ENCODE data around the gene PLPPR5.

PLPPR5 gene

DNA sequence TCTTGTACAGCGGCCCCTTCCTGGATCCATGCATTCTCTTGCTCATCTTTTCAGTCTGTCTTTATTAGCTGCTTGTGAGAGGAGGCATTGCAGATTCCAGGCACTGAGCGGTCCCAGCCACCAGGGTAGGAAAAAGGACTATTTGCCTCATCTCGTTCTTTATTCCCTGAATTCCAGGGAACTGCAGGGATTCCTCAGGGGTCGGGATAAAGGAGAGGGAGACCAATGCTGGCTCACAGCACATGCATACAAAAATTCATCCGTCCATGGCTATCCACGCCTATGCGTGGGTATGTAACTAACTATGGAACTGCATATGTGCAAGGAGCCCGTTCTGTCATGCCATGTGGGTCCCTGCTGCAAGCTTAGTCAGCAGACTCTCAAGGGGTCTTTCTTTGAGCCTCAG, 879 bp upstream of the PLPPR5 start:
- no peak overlapping the region for H3K9ac ChIP-seq (ENCODE audit: low read length)
- no peak overlapping the region for H3K27ac ChIP-seq (ENCODE audit: low read length)
- no peak overlapping the region for H3K4me3 ChIP-seq (ENCODE audit: low read length)
- H3K4me1 ChIP-seq (ENCODE audit: low read length), result no peaks in the 10 kb centered on the region
- no peak overlapping the region for H3K4me2 ChIP-seq (ENCODE audit: low read length)
- no peak for TF ChIP-seq EZH2phosphoT487 (IDR thresholded peaks at IDR 0.05; ENCODE audit: low read depth)
- H3K79me2 ChIP-seq (ENCODE audit: low read length), result no peaks in the 10 kb centered on the region
- no peaks in the 10 kb centered on the region for H3K9me3 ChIP-seq (ENCODE audit: insufficient read depth, low read length)
- H3K36me3 ChIP-seq (replicated peaks; ENCODE audit: low read depth, low read length), result no peaks in the 10 kb centered on the region
- H4K20me1 ChIP-seq (ENCODE audit: insufficient read depth, low read length), result no peaks in the 10 kb centered on the region
- H3K27me3 ChIP-seq (ENCODE audit: low read depth, low read length), result no peaks in the 10 kb centered on the region
- H2AFZ ChIP-seq (ENCODE audit: low read depth, low read length), result no peak overlapping the region

DNA sequence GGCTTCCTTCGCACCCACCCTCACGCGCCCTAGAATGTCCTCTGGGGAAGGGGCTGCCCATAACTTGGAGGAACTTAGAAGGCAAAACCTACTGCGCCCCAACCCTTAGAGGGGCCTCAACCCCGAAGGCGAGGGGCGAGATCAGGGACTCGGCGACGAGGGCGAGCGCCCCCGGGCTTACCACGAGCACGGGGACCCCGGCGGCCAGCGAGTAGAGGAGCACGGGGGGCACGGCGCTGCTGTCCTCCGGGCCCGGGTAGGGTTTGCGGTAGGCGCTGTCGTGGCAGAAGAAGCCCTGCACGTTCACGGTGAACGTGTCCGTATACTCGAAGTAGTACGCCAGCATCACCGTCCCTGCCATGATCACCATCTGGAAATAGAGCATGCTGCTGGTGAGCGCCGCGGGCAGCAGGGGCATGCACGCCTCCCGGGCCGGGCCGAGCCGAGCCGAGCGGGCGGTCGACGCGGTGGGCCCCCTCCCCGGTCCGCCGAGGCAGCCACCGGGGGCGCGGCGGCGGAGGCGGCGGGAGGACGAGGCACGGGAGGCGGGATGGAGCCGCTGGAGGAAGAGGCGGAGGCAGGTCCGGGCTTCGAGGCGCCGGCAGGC, 304 bp downstream of the PLPPR5 start:
- H3K4me2 ChIP-seq (ENCODE audit: low read length), result no peak overlapping the region

DNA sequence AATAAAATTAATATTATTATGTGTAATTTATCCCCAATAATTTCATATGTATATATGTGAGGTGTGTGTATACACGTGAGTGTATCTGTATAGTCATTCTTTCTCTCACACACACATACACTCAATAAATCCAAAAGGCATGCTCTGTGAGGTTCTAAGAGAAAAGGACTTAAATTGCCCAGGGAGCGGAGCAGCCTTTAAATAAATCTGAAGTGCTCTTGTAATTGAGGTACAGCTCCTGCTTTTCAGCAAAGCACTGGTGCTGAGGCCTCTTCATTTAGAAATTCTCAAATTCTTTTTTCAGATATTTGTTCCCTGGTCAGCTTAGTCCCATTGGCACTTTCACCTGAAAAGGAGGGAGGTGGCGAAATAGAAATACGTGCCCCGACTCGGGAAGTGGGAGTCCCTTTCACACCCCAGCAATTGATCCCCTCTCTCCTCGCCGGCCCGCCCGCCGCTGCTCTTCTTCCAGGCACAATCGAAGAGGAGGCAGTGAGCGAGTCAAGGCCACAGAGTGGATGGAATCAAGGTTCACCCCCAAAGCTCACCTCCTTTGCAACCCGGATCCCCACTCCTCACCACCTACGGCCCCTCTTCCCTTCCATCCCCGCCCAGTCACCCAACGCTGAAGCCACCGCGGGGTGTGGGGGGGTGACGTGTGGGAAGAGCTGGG, 944 bp downstream of the PLPPR5 start:
- Histone ChIP-seq H2AFZ (ENCODE audit: low read depth, low read length) (no peak overlapping the region), H3K27me3 (ENCODE audit: low read depth, low read length) (no peaks in the 10 kb centered on the region), H3K27ac (ENCODE audit: low read length) (no peak overlapping the region), H3K4me1 (ENCODE audit: low read length) (no peaks in the 10 kb centered on the region), H3K79me2 (ENCODE audit: low read length) (no peaks in the 10 kb centered on the region), H3K9me3 (ENCODE audit: insufficient read depth, low read length) (no peaks in the 10 kb centered on the region), H3K4me2 (ENCODE audit: low read length) (no peak overlapping the region), H3K36me3 (replicated peaks; ENCODE audit: low read depth, low read length) (no peaks in the 10 kb centered on the region), H3K9ac (ENCODE audit: low read length) (no peak overlapping the region), H4K20me1 (ENCODE audit: insufficient read depth, low read length) (no peaks in the 10 kb centered on the region), H3K4me3 (ENCODE audit: low read length) (no peak overlapping the region)
- TF ChIP-seq EZH2phosphoT487 (IDR thresholded peaks at IDR 0.05; ENCODE audit: low read depth), result no peak
- TF ChIP-seq, protein P1, sequence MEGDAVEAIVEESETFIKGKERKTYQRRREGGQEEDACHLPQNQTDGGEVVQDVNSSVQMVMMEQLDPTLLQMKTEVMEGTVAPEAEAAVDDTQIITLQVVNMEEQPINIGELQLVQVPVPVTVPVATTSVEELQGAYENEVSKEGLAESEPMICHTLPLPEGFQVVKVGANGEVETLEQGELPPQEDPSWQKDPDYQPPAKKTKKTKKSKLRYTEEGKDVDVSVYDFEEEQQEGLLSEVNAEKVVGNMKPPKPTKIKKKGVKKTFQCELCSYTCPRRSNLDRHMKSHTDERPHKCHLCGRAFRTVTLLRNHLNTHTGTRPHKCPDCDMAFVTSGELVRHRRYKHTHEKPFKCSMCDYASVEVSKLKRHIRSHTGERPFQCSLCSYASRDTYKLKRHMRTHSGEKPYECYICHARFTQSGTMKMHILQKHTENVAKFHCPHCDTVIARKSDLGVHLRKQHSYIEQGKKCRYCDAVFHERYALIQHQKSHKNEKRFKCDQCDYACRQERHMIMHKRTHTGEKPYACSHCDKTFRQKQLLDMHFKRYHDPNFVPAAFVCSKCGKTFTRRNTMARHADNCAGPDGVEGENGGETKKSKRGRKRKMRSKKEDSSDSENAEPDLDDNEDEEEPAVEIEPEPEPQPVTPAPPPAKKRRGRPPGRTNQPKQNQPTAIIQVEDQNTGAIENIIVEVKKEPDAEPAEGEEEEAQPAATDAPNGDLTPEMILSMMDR (IDR thresholded peaks at IDR 0.05; ENCODE audit: low read depth, low read length), result no peak

More for the DNA sequence above, 304 bp downstream of the PLPPR5 start:
- no peaks in the 10 kb centered on the region for H4K20me1 ChIP-seq (ENCODE audit: insufficient read depth, low read length)
- no peak overlapping the region for H3K27ac ChIP-seq (ENCODE audit: low read length)
- H3K4me3 ChIP-seq (ENCODE audit: low read length), result no peak overlapping the region
- H3K9me3 ChIP-seq (ENCODE audit: insufficient read depth, low read length), result no peaks in the 10 kb centered on the region
- TF ChIP-seq EZH2phosphoT487 (IDR thresholded peaks at IDR 0.05; ENCODE audit: low read depth), result no peak
- TF ChIP-seq, protein P1 (IDR thresholded peaks at IDR 0.05; ENCODE audit: low read depth, low read length), result no peak
- H3K79me2 ChIP-seq (ENCODE audit: low read length), result no peaks in the 10 kb centered on the region
- H3K9ac ChIP-seq (ENCODE audit: low read length), result no peak overlapping the region
- H2AFZ ChIP-seq (ENCODE audit: low read depth, low read length), result no peak overlapping the region
- no peaks in the 10 kb centered on the region for H3K36me3 ChIP-seq (replicated peaks; ENCODE audit: low read depth, low read length)
- H3K4me1 ChIP-seq (ENCODE audit: low read length), result no peaks in the 10 kb centered on the region
- no peaks in the 10 kb centered on the region for H3K27me3 ChIP-seq (ENCODE audit: low read depth, low read length)

DNA sequence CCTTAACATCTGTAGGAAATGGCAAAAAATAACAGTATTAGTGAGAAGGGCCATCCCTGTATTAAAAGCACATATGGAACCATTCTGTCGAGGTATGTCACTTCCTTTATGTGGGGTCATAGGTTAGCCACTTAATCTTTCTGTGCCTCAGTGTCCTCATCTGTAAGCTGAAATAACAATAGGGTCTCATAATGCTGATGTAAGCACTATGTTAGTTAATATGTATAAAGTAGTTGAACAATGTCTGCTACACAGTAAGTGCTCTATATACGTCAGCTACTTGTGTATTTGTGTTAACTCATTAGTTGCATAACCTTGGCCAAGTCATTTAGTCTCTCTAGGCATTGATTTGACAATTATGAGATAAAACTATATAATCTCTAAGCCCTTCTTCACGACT, 11.8 kb downstream of the PLPPR5 start:
- Histone ChIP-seq H3K79me2 (ENCODE audit: low read length) (no peaks in the 10 kb centered on the region), H2AFZ (ENCODE audit: low read depth, low read length) (no peak overlapping the region), H3K4me2 (ENCODE audit: low read length) (no peak overlapping the region), H3K9ac (ENCODE audit: low read length) (no peak overlapping the region), H3K27me3 (ENCODE audit: low read depth, low read length) (no peaks in the 10 kb centered on the region), H3K4me3 (ENCODE audit: low read length) (no peak overlapping the region), H3K36me3 (replicated peaks; ENCODE audit: low read depth, low read length) (no peaks in the 10 kb centered on the region), H3K4me1 (ENCODE audit: low read length) (no peaks in the 10 kb centered on the region), H3K27ac (ENCODE audit: low read length) (no peak overlapping the region), H3K9me3 (ENCODE audit: insufficient read depth, low read length) (no peaks in the 10 kb centered on the region), H4K20me1 (ENCODE audit: insufficient read depth, low read length) (no peaks in the 10 kb centered on the region)
- no peak for TF ChIP-seq EZH2phosphoT487 (IDR thresholded peaks at IDR 0.05; ENCODE audit: low read depth)
- TF ChIP-seq, protein P1 (IDR thresholded peaks at IDR 0.05; ENCODE audit: low read depth, low read length), result no peak
